Memory B cell (primary cell): ENCODE data around the gene UGT1A7.
"Not testable (repeated sequence)": the region's sequence is repeated elsewhere in the genome, so short reads cannot be mapped to it uniquely, and the experiment has no call there.

ENCODE experiments used
- ATAC-seq: fragments of 150-1000 bp; cut with Tn5 transposase; 2 replicates; pipeline ENCODE4 v1.10.0; 2021; ENCODE audit warnings: low read depth, mild to moderate bottlenecking, moderate library complexity
- DNase-seq, 2 donors: peaks; one replicate each; pipeline ENCODE4 v3.0.0; 2022; ENCODE audit warnings: low spot score in 2 of 2
- H3K27ac Mint-ChIP-seq: one replicate; pipeline ENCODE4 v1.8.0; 2022; ENCODE audit warnings: mild to moderate bottlenecking, moderate library complexity, mixed read lengths
- H3K27me3 Mint-ChIP-seq: one replicate; pipeline ENCODE4 v1.8.0; 2022; ENCODE audit warnings: mixed read lengths
- H3K36me3 Mint-ChIP-seq: one replicate; pipeline ENCODE4 v1.8.0; 2022; ENCODE audit warnings: mild to moderate bottlenecking, mixed read lengths
- H3K4me1 Mint-ChIP-seq: one replicate; pipeline ENCODE4 v1.8.0; 2022; ENCODE audit warnings: mixed read lengths
- H3K4me3 Mint-ChIP-seq: one replicate; pipeline ENCODE4 v1.8.0; 2022; ENCODE audit warnings: mild to moderate bottlenecking, moderate library complexity, mixed read lengths
- H3K9me3 Mint-ChIP-seq: one replicate; pipeline ENCODE4 v1.8.0; 2022; ENCODE audit warnings: mixed read lengths

Gene UGT1A7

GRCh38 chr2:233691443-233692433 is 10.0 kb downstream of the UGT1A7 start:
- no peak overlapping the region for H3K27ac Mint-ChIP-seq

GRCh38 chr2:233692648-233693047 is 10.9 kb downstream of the UGT1A7 start, which contains the start of gene UGT1A6:
TSS of gene UGT1A6 (plus strand) at chr2:233692890. CDS start at chr2:233693005, 115 bp downstream.
- Mint-ChIP-seq H3K27ac (no peak within 1 kb of the TSS), H3K9me3 (no peaks in the 10 kb centered on the region), H3K4me1 (peaks cover 6% of the 10 kb centered on the region), H3K4me3 (no peak within 1 kb of the TSS), H3K27me3 (peaks cover 8% of the 10 kb centered on the region), H3K36me3 (no peaks in the 10 kb centered on the region)
- no peak for DNase-seq
- no peak for ATAC-seq

More at GRCh38 chr2:233691443-233692433, 10.0 kb downstream of the UGT1A7 start:
- no peak for DNase-seq
- ATAC-seq, result no peak
- peaks cover 6% of the 10 kb centered on the region for H3K4me1 Mint-ChIP-seq
- H3K36me3 Mint-ChIP-seq, result no peaks in the 10 kb centered on the region
- H3K4me3 Mint-ChIP-seq, result no peak overlapping the region
- no peaks in the 10 kb centered on the region for H3K9me3 Mint-ChIP-seq
- H3K27me3 Mint-ChIP-seq, result peaks cover 7% of the 10 kb centered on the region

- ATAC-seq (no peak), DNase-seq (no peak)
- Mint-ChIP-seq H3K4me1 (peaks cover 5% of the 10 kb centered on the region), H3K9me3 (no peaks in the 10 kb centered on the region), H3K27me3 (peaks cover 5% of the 10 kb centered on the region), H3K4me3 (no peak overlapping the region), H3K36me3 (no peaks in the 10 kb centered on the region), H3K27ac (no peak overlapping the region)
Observed at GRCh38 chr2:233693963-233694362, 12.3 kb downstream of the UGT1A7 start.

GRCh38 chr2:233698740-233699139 is 17.0 kb downstream of the UGT1A7 start:
- DNase-seq (no peak), ATAC-seq (no peak)
- no peaks in the 10 kb centered on the region for H3K4me1 Mint-ChIP-seq
- H3K27me3 Mint-ChIP-seq, result peaks cover 3% of the 10 kb centered on the region
- no peak overlapping the region for H3K27ac Mint-ChIP-seq
- H3K9me3 Mint-ChIP-seq, result no peaks in the 10 kb centered on the region
- no peaks in the 10 kb centered on the region for H3K36me3 Mint-ChIP-seq
- H3K4me3 Mint-ChIP-seq, result no peak overlapping the region

GRCh38 chr2:233699424-233700027 is 17.8 kb downstream of the UGT1A7 start:
- Mint-ChIP-seq H3K36me3 (no peaks in the 10 kb centered on the region), H3K27ac (no peak overlapping the region), H3K27me3 (peaks cover 3% of the 10 kb centered on the region), H3K4me1 (no peaks in the 10 kb centered on the region), H3K9me3 (peaks cover 3% of the 10 kb centered on the region), H3K4me3 (no peak overlapping the region)
- no peak for DNase-seq
- ATAC-seq, result no peak

- DNase-seq (no peak), ATAC-seq (no peak)
- Mint-ChIP-seq H3K4me3 (no peak overlapping the region), H3K9me3 (peaks cover 3% of the 10 kb centered on the region), H3K27ac (no peak overlapping the region), H3K36me3 (no peaks in the 10 kb centered on the region), H3K4me1 (no peaks in the 10 kb centered on the region), H3K27me3 (peaks cover 3% of the 10 kb centered on the region)
Observed at GRCh38 chr2:233700028-233700635, 18.4 kb downstream of the UGT1A7 start.

GRCh38 chr2:233700842-233701241 is 19.1 kb downstream of the UGT1A7 start:
- not testable (repeated sequence) for ATAC-seq, H3K36me3 Mint-ChIP-seq, DNase-seq, H3K9me3 Mint-ChIP-seq, H3K27ac Mint-ChIP-seq, H3K27me3 Mint-ChIP-seq, H3K4me3 Mint-ChIP-seq, H3K4me1 Mint-ChIP-seq

- Mint-ChIP-seq H3K9me3 (peaks cover 3% of the 10 kb centered on the region), H3K27me3 (peaks cover 4% of the 10 kb centered on the region), H3K4me1 (no peaks in the 10 kb centered on the region), H3K36me3 (no peaks in the 10 kb centered on the region), H3K4me3 (no peak overlapping the region), H3K27ac (no peak overlapping the region)
- no peak for DNase-seq
- no peak for ATAC-seq
Observed at GRCh38 chr2:233702238-233702637, 20.5 kb downstream of the UGT1A7 start.

- H3K36me3 Mint-ChIP-seq, result no peaks in the 10 kb centered on the region
- DNase-seq (no peak), ATAC-seq (no peak)
- H3K4me1 Mint-ChIP-seq, result no peaks in the 10 kb centered on the region
- no peak overlapping the region for H3K27ac Mint-ChIP-seq
- H3K9me3 Mint-ChIP-seq, result peaks cover 3% of the 10 kb centered on the region
- peaks cover 8% of the 10 kb centered on the region for H3K27me3 Mint-ChIP-seq
- no peak overlapping the region for H3K4me3 Mint-ChIP-seq
Observed at GRCh38 chr2:233705911-233706506, 24.3 kb downstream of the UGT1A7 start.

GRCh38 chr2:233706720-233707119 is 25.0 kb downstream of the UGT1A7 start:
- Mint-ChIP-seq H3K27me3 (peaks cover 11% of the 10 kb centered on the region), H3K4me3 (no peak overlapping the region), H3K36me3 (no peaks in the 10 kb centered on the region), H3K27ac (no peak overlapping the region), H3K4me1 (peaks cover 5% of the 10 kb centered on the region), H3K9me3 (peaks cover 3% of the 10 kb centered on the region)
- DNase-seq, result no peak
- no peak for ATAC-seq

- ATAC-seq, result no peak
- no peak for DNase-seq
- Mint-ChIP-seq H3K27ac (no peak overlapping the region), H3K9me3 (peaks cover 3% of the 10 kb centered on the region), H3K36me3 (no peaks in the 10 kb centered on the region), H3K4me3 (no peak overlapping the region), H3K4me1 (peaks cover 6% of the 10 kb centered on the region), H3K27me3 (peaks cover 11% of the 10 kb centered on the region)
Observed at GRCh38 chr2:233707940-233708644, 26.4 kb downstream of the UGT1A7 start.

GRCh38 chr2:233708942-233709341 is 27.2 kb downstream of the UGT1A7 start:
- Mint-ChIP-seq H3K9me3 (peaks cover 3% of the 10 kb centered on the region), H3K27ac (no peak overlapping the region), H3K36me3 (no peaks in the 10 kb centered on the region), H3K4me3 (no peak overlapping the region), H3K4me1 (peaks cover 6% of the 10 kb centered on the region), H3K27me3 (peaks cover 12% of the 10 kb centered on the region)
- DNase-seq (no peak), ATAC-seq (no peak)

- peak; percentile 76 for ATAC-seq
- H3K4me3 Mint-ChIP-seq, result no peak overlapping the region
- H3K27me3 Mint-ChIP-seq, result peaks cover 16% of the 10 kb centered on the region
- H3K4me1 Mint-ChIP-seq, result peaks cover 6% of the 10 kb centered on the region
- H3K27ac Mint-ChIP-seq, result no peak overlapping the region
- no peaks in the 10 kb centered on the region for H3K36me3 Mint-ChIP-seq
- DNase-seq, result peak; percentile 64 to 71
- no peaks in the 10 kb centered on the region for H3K9me3 Mint-ChIP-seq
Observed at GRCh38 chr2:233711312-233712008, 29.8 kb downstream of the UGT1A7 start.
